ENCODE data around the gene DDOST. TPM values are rescaled to one million over a fixed set of nuclear protein-coding genes. Genes with fewer than 3 reads are reported as not detected.

DDOST gene
- total RNA-seq, 1 donor, result 277 TPM

DNA sequence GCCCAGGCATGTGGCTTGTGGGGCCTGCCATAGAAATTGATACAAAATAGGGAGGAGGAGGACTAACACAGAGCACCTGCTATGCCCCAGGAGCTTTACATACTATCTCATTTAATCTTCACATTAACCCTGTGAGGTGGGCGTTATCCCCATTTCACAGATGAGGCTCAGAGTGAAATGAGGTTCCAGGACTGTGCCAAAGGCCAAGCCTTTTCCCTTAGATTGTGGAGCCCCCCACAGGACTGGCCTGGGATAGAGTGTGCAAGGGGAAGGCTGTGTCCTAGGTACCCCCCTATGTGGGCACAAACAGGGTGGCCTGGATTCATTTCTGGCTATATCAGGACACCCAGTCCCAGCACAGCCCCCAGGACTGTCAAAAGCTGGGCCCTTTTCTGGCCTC, 2.2 kb upstream of the DDOST start:
- no peak for DNase-seq (ENCODE audit: low read depth in 2 of 3, low spot score in 2 of 3)

DNA sequence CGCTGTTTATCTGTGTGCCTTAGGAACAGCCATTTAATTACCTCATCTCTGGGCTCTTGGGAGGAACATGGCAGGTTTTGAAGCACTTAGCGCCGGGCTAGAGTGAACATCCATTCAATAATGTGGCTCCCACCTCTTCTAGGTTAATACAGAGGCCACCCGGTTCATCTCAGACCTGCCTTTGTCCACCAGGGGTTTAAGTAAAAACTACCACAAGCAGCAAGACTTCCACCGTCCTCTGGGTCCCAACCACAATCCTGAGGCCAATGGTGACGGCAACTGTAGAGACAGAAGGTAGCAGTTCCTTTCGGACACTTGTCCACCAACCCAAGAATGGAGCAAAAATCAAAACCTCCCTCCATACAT, 924 bp upstream of the DDOST start:
- DNase-seq (ENCODE audit: low read depth in 2 of 3, low spot score in 2 of 3), result peak in 1 of 3 donors; percentile 4

DNA sequence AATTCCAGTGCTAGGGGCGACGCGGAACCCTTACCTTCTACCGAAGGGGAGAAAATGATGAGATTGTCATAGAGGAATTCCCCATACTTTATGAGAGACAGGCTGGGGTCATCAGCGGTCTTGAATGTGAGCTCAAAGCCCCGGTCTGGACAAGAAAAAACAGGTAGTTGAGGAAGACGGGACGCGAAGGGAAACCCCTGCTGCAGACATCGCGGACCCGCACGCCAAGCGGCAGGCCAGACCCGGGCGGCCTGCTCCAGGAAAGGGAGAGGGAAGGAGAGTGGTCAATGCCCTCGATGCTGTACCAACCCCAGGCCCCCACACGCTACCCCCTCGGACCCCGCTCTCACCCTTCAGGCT, 342 bp downstream of the DDOST start:
- peak; percentile 10 to 31 (median 19) for DNase-seq (ENCODE audit: low read depth in 2 of 3, low spot score in 2 of 3)

DNA sequence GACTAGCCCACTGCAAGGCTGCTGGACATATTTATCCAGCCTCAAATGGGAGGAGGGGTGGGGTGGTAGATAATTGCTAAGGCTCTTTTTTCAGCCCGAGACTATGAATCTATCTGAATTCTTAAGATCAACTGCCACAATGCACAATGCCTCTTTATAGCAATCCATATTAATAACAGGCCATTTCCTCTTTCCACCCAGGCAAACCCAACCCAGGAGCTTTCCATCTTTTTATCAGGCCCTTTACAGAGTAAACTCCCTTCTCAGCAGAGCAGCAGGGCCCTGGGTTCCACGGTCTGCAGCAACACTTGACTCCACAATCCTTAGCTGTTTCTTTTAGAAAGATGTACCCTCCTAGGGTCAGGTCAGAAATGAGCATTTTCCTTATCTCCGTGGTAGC, 806 bp downstream of the DDOST start:
- no peak for DNase-seq (ENCODE audit: low read depth in 2 of 3, low spot score in 2 of 3)

DNA sequence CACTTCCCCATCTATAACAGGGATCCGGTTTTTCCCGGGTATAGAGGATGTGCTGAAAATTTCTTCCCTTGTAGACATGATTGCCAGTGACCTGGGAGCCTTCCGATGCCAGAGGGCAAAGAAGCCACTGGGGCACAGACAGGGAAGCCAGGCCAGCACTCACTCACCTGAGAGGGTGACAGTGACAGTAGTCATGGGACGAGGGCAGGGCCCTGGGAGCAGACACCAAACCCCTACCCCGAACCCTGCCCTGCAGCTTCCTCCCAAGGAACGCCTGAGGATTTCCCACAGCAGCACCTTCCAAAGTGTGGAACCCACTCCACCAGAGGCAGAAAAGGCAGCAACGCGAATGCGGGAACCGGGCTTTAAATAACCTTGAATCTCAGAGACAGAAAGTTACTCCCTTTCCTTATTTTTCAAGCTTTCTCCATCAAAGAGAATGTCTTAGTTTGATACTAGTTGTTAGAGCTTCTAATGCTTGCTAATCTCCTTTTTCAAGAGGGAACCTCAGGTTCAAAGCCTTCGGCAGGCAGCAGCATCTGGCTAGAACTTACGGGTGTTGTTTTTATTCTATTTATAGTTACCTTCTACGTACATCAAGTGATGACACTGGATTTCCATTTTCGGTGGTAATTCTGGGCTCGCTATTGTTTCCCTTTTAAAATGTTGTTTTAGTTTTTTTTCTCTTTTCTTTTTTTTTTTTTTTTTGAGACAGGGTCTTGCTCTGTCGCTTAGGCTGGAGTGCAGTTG, 2.8 kb downstream of the DDOST start:
- DNase-seq (ENCODE audit: low read depth in 2 of 3, low spot score in 2 of 3), result no peak

DNA sequence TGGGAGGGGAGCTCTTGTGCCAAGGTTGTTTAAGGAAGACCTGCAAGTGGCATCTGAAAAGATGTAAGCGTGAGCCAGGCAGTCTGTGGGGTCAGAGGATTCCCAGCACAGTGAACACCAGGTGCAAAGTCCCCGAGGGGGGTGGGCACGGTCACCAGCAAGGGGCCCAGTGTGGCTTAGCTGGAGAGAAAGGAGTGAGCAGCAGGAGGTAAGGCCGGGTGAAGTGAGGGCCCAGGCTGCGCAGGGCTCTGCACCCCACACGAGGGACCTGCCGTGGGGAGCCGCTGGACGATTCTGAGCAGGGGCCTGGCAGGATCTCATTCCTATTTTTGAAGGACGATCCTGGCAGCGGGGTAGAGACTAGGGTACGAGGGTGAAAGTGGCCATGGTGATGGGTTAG, 4.1 kb downstream of the DDOST start:
- DNase-seq (ENCODE audit: low read depth in 2 of 3, low spot score in 2 of 3), result no peak

DNA sequence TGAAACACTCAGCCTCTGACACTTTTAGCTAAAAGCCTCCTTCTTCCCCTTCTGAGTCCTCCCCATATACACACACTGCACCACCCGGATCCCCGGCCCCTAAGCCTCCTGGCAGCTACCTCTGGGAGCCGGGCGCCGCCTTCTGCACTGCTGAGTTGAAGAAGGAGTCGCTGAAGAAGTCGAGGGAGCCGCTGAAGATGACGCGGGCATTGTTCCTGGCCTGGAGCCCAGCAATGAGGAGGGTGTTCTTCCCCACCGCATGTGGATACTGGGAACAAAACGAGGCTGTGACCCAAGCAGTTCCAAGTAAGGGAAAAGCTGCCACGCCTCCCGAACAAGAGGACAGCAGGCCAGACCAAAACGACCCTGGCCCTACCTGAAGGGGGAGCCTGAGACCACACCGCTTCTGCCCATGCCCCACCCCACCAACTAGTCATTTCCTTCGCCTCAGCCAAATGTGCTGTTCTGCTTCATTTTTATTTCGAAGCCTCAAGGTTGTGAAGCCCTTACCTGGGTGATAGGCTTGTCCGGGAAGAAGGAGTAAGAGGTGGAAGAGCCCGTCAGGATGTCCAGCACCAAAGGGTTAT, 7.0 kb downstream of the DDOST start:
- no peak for DNase-seq (ENCODE audit: low read depth in 2 of 3, low spot score in 2 of 3)

DNA sequence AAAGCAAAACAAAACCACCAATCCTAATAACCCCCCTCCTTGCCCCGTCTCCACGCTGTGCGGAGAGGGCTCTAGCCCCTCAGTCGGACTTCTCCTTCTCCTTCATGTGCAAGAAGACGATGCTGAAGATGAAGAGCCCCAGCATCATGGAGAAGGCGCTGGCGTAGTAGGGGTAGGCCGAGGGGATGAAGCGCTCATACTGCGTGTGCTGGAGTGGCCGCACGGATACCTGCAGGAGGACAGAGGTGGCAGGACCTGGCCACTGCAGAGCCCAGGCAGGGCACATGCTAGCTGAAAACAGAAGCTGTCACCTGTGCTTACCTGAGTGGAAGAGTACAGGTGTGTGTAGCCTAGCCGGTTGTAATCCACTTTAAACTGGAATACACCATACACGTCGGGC, 8.9 kb downstream of the DDOST start:
- DNase-seq (ENCODE audit: low read depth in 2 of 3, low spot score in 2 of 3), result no peak

DNA sequence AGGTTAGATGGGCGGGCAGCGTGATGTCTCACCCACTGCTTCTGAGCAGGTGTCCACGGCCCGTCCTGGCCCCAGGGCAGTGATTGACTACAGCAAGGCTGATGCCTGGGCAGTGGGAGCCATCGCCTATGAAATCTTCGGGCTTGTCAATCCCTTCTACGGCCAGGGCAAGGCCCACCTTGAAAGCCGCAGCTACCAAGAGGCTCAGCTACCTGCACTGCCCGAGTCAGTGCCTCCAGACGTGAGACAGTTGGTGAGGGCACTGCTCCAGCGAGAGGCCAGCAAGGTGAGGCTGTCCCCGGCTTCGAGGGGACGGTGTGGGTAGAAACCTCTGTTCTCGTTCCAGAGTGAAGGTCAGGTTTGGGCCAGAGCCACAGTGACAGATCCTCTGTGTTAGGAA, 12.2 kb downstream of the DDOST start:
- no peak for DNase-seq (ENCODE audit: low read depth in 2 of 3, low spot score in 2 of 3)

DNA sequence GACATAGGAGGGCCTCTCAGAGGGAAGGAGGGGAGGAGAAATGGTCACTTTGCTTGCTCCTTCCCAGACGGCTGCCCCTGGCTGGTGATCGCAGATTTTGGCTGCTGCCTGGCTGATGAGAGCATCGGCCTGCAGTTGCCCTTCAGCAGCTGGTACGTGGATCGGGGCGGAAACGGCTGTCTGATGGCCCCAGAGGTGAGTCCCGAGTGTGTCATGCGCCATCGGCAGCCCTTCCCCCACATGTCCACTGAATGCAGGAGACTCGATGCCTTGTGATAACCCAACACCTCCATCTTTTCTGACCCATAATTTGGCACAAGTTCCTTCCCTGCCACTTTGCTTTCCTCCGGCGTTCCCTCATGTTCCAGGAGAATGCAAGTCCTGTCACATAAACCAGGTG, 12.7 kb downstream of the DDOST start:
- no peak for DNase-seq (ENCODE audit: low read depth in 2 of 3, low spot score in 2 of 3)

DNA sequence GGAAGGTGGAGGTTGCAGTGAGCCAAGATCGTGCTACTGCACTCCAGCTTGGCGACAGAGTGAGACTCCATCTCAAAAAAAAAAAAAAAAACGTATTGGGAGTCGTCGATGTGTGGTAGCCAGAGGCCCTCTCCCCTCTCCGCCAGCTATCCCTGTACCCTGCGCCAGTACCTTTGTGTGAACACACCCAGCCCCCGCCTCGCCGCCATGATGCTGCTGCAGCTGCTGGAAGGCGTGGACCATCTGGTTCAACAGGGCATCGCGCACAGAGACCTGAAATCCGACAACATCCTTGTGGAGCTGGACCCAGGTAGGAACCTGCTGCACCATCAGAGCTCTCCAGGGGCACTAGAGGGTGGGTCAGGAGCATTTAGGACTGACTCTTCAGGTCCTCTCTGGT, 15.8 kb downstream of the DDOST start:
- DNase-seq (ENCODE audit: low read depth in 2 of 3, low spot score in 2 of 3), result no peak

DNA sequence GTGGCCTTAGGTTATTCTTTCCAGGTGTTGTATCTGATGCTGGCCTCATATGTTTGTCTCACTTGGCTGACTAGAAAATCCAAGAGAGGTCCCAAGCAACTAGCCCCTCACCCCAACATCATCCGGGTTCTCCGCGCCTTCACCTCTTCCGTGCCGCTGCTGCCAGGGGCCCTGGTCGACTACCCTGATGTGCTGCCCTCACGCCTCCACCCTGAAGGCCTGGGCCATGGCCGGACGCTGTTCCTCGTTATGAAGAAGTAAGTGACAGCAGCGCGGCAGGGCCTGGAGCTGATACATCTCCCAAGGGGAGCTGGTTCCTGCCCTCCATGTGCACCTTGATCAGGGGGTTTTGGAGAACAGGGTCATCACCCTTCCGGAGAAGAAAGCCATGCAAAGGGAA, 16.8 kb downstream of the DDOST start:
- DNase-seq (ENCODE audit: low read depth in 2 of 3, low spot score in 2 of 3), result no peak

DNA sequence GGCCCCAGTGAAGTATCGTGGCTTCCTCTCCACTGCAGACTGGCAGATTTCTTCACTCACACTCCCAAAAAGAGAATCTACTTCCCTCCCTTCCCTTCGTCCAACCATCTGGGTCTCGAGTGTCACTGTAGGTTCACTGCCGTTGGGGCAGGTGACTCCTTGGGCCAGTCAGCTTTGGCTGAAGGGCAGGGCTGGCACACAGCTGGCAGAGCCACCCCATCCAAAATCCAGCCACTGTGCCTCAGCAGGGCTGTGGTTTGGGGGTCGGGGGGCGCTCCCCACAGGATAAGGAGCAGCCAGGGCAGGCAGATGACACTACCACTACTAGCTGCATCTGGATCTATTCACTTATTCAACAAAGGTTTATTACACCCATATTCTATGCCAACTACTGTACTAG, 18.1 kb downstream of the DDOST start:
- DNase-seq (ENCODE audit: low read depth in 2 of 3, low spot score in 2 of 3), result no peak

DNA sequence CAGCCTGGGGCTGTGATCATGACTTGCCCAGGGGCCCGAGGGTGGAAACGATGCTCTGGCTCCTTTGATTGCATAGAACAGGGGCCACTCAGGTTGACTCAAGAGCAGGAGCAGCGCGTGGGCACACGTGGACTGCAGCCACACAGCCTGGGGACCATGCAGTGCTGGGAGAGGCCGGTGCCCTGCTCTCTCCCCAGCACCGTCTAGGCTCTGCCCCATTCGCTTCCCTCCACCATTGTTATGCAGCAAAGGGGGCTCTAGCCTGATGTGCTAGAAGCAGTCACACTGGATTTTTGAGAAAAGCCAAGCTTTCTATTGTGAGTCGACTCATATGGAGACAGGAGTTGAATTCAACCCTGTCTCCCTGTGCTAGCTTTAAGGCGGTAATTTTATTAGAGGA, 19.2 kb downstream of the DDOST start:
- DNase-seq (ENCODE audit: low read depth in 2 of 3, low spot score in 2 of 3), result no peak

DNA sequence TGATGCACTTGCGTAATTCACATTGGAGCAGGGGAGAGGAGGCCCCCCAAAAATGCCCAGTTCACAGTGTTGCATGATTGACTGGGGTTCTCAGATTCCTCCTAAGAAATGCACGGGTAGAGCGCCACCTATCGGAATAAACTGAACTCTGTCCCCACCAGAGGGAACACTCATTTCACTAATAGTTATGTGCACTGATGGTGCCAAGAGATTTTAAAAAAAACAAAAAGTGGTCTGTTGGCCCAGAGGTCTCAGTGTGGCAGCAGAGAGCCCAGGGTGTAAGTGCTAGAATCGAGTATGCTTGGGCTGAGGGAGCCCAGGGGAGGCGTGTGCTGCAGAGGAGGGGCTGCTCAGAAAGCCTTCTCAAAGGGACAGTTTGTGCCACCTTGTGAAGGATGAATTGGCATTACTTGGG, 21.0 kb downstream of the DDOST start:
- DNase-seq (ENCODE audit: low read depth in 2 of 3, low spot score in 2 of 3), result peak; percentile 34 to 79 (median 63)

DNA sequence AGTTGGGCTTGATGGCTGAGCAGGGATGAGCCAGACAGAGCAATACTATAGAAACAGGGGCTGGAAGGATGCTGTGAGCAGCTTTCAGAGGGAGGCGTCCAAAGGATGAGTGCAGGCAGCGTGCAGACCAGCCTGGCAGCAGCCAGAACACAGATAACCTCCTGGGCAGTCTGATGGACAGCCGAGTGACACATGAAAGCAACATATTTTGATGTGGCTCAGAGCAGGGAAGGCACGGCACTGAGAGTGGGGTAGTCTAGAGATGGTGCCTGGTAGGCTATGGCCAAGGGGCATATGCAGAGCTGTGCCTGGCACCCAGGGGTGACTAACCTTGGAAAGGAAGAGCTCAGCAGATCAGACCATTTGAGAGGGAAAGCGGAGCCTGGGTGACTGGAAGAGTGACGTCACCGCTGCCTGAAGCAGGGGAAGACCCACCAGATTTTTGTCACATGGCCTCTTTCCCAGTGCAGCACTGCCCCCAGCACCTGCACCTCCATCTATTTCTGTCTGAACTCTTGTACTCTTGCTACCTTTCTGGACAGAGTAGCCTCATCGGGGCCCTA, 24.3 kb downstream of the DDOST start:
- no peak for DNase-seq (ENCODE audit: low read depth in 2 of 3, low spot score in 2 of 3)

DNA sequence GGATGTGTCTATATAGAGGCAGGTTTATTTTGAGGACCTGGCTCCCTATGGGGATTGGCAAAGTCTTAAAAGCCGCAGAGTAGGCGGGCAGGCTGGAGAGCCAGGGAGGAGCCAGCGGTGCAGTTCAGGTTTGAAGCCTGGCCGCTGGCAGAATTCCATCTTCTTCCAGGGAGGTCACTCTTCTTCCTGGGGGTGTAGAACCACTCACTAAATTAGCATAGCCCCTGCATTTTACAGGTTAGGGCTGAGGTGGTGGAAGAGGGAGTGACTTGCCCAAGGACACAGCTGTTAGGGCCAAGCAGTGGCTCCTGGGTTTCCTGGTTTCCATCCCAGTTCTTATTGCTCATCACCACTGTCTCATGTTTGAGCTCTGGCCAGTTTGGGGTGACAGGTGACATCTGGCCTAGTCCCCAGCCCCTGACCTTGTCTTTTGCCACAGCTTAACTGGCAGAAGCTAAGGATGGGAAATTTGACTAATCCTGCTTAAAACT, 26.5 kb downstream of the DDOST start:
- DNase-seq (ENCODE audit: low read depth in 2 of 3, low spot score in 2 of 3), result peak in 2 of 3 donors; percentile 43 to 57

DNA sequence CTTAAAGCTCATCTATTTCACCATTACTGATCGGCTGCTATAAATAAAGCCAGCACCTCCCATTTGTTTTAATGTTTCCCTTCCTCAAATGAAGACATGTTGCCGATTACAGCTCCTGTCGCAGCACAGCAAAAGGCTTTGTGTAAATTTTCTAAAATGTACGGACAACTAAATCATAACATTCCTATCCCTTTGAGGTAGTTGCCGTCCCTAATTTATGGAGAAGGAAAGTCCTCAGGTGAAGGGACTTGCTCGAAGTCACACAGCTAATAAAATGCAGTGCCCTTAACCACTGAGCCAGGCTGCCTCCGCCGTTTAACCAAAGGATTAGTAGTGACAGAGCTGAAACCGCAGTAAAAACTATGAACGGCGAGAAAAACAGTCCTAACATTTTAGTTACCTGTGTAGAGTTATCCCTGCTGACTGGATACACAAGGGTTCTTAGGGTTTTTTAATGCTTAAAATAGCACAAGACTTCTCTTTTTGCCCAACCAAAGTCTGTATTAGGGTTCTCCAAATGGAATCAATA, 27.0 kb downstream of the DDOST start:
- no peak for DNase-seq (ENCODE audit: low read depth in 2 of 3, low spot score in 2 of 3)

DNA sequence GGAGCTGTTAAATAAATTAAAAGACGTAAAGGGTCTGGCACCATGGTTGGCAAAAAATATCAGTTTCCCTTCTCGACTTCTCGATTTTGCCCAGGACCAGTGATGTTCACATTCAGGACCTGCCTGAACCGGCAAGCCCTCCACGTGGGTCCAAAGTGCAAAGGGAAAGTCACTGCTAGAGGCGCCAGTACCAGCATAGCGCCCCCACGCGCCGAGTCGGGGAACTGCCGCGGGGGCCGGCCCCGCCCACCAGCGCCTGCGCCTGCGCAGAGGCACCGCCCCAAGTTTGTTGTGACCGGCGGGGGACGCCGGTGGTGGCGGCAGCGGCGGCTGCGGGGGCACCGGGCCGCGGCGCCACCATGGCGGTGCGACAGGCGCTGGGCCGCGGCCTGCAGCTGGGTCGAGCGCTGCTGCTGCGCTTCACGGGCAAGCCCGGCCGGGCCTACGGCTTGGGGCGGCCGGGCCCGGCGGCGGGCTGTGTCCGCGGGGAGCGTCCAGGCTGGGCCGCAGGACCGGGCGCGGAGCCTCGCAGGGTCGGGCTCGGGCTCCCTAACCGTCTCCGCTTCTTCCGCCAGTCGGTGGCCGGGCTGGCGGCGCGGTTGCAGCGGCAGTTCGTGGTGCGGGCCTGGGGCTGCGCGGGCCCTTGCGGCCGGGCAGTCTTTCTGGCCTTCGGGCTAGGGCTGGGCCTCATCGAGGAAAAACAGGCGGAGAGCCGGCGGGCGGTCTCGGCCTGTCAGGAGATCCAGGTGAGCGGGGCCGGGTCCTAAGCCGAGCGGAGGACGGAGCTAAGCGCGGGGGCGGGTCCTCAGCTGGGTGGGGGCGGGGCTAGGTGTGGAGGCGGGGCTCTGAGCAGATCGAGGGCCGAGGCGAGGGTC, 27.7 kb downstream of the DDOST start, which contains the start of gene PINK1:
Gene PINK1 (plus strand): TSS at position 269 of the 875 bp plus-strand sequence. CDS start 91 bp downstream, at position 360.
- peak; percentile 79 to 88 (median 86) for DNase-seq (ENCODE audit: low read depth in 2 of 3, low spot score in 2 of 3)

DNA sequence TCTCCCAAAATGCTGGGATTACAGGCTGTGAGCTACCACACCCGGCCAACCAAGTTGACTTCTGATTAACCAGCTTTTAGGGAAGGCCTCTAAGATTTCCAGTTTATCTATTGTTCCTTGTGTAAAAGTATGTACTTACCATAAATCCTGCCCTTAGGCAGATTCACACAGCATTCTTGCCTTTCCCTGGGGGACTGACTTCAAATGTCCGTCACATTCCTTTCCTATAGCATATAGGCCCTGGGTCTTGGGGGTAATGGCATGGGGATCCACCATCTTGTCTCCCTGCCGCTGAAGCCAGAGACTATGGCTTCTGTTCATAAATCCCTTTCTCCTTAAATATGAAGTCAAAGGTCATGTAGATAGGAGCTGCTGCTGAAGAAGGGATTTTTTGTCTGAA, 28.8 kb downstream of the DDOST start:
- DNase-seq (ENCODE audit: low read depth in 2 of 3, low spot score in 2 of 3), result no peak

DNA sequence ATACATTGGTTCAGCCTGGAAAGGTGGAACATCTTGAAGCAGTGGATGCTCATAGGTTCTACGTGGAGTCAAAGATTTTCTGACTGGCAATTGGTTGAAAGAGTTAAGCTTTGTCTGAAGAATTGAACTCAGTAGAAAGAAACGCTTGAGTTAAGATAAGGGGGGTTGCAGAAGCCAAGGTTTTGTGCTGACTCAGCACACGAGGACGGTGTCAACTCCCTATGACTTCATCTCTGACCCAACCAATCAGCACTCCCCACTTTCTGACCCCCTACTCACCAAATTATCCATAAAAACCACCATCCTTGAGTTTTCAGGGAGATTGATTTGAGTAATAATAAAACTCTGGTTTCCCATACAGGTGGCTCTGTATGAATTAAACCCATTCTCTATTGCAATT, 30.4 kb downstream of the DDOST start:
- no peak for DNase-seq (ENCODE audit: low read depth in 2 of 3, low spot score in 2 of 3)
